Measurements from ENCODE around the gene CLECL1. TPM values are rescaled to one million over a fixed set of nuclear protein-coding genes. Genes with fewer than 3 reads are reported as not detected.

The CLECL1 gene
- total and polyA plus RNA-seq, 9 of the 15 experiments (the other 6 are each of a cell fraction or from before 2014, with no cell fraction given): 0.13 to 0.25 TPM; not detected in 7

DNA sequence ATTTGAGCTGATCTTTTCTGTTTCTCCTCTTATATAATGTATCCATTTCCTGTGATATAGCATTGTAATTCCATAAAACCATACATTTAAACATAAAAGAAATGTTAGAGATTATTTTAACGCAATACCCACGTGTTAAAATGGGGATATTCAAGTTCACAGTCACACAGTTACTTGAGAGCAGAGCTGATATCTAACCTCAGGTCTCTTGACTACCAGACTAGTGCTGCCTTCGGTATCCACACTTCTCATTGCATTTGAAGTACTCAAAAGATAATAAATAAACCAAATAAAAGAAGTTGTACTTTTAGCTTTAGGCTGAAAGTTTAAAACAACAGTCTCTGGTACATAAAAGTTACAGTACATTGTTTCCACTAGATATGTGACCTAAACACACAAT is 2.9 kb downstream of the CLECL1 start:
- CTCF ChIA-PET (ENCODE audit: low intra/inter-chr PET ratio): no interaction called here

More for the DNA sequence above, 2.9 kb downstream of the CLECL1 start:
- TF ChIP-seq POLR3A (IDR thresholded peaks at IDR 0.05; ENCODE audit: borderline replicate concordance, extremely low read depth, insufficient read depth, insufficient read length): no peak
- TF ChIP-seq PHF21A (IDR thresholded peaks at IDR 0.05; ENCODE audit: borderline replicate concordance, low read depth): no peak
- TF ChIP-seq, protein P1, sequence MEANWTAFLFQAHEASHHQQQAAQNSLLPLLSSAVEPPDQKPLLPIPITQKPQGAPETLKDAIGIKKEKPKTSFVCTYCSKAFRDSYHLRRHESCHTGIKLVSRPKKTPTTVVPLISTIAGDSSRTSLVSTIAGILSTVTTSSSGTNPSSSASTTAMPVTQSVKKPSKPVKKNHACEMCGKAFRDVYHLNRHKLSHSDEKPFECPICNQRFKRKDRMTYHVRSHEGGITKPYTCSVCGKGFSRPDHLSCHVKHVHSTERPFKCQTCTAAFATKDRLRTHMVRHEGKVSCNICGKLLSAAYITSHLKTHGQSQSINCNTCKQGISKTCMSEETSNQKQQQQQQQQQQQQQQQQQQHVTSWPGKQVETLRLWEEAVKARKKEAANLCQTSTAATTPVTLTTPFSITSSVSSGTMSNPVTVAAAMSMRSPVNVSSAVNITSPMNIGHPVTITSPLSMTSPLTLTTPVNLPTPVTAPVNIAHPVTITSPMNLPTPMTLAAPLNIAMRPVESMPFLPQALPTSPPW (CRISPR knock-in tag; IDR thresholded peaks at IDR 0.05): no peak
- TF ChIP-seq HMGN3 (IDR thresholded peaks at IDR 0.05; ENCODE audit: borderline replicate concordance, extremely low read depth, insufficient read length, low read depth, low read length): no peak
- TF ChIP-seq ZNF444 (CRISPR knock-in tag; IDR thresholded peaks at IDR 0.05): no peak
- TF ChIP-seq TSHZ1 (CRISPR knock-in tag; IDR thresholded peaks at IDR 0.05): no peak
- no peak for TF ChIP-seq PRPF4 (IDR thresholded peaks at IDR 0.05; ENCODE audit: insufficient read depth, low read depth, low read length, poor library complexity, severe bottlenecking)
- no peak for TF ChIP-seq POLR2AphosphoS2 (IDR thresholded peaks at IDR 0.05; ENCODE audit: low read length)
- TF ChIP-seq ATF1 (CRISPR knock-in tag; IDR thresholded peaks at IDR 0.05): no peak
- no peak for TF ChIP-seq ATF1 (tag; IDR thresholded peaks at IDR 0.05)
- H3K27me3 ChIP-seq (ENCODE audit: control insufficient read depth in 2 of 2, insufficient read depth in 2 of 2, low read length in 2 of 2): no peaks in the 10 kb centered on the region
- FAIRE-seq: no peak
- no peak overlapping the region; the same call in 2 of the 3 replicates for H3K27ac ChIP-seq (ENCODE audit: extremely low read depth, low read depth, low read length)
- no peaks in the 10 kb centered on the region for H3K9me3 ChIP-seq (replicated peaks; ENCODE audit: control insufficient read depth, insufficient read depth, low read depth, low read length)
- in situ Hi-C loops (cut with MboI) (no loop called here), intact Hi-C loops (cut with micrococcal nuclease) (no loop called here)
- BruUV-seq (replicated peaks): no TSS peak
- no peak for ATAC-seq
- DNase-seq (ENCODE audit: extremely low read depth in 1 of 4, low spot score in 3 of 4): no peak
- no peaks in the 10 kb centered on the region for H3K36me3 ChIP-seq (ENCODE audit: control insufficient read depth, insufficient read depth, low read length)
- no peaks in the 10 kb centered on the region; a peak in 1 of 5 replicates for H3K4me1 ChIP-seq (replicated peaks in 1 of 2; ENCODE audit: control insufficient read depth in 2 of 2, insufficient read depth in 2 of 2, low read length in 2 of 2)
- no peak overlapping the region for H3K9ac ChIP-seq (ENCODE audit: insufficient read depth in 1 of 2, low read depth in 2 of 2, low read length in 2 of 2)
- no peak overlapping the region for H3K4me2 ChIP-seq (ENCODE audit: insufficient read depth, low read length)
- H2AFZ ChIP-seq (ENCODE audit: low read depth, low read length): peak overlapping the region; percentile 73
- H4K20me1 ChIP-seq (replicated peaks; ENCODE audit: control insufficient read depth, insufficient read depth, low read length): no peaks in the 10 kb centered on the region
- POLR2A ChIA-PET: interaction anchor here (0.6 kb wide), 1 partner anchor 281 kb away, joined by 3 read pairs; no protein-coding TSS in a partner anchor
- H3K79me2 ChIP-seq (ENCODE audit: control insufficient read depth, insufficient read depth, low read length): no peaks in the 10 kb centered on the region
- WGBS (ENCODE audit: insufficient coverage, low coverage, missing lambda C conversion rate): 29% methylated on average over 3 of the region's 3 CpGs
- no peak overlapping the region for H3K4me3 ChIP-seq
- H3K9me1 ChIP-seq (ENCODE audit: control insufficient read depth, insufficient read depth, low read length): no peaks in the 10 kb centered on the region
